NB4 (cell line): Measurements from ENCODE around the gene GTSE1.

Experiments
- DNase-seq: peaks from one replicate; pipeline ENCODE4 v3.0.0; 2010; ENCODE audit warnings: low read depth
- H3K4me3 ChIP-seq: one replicate; pipeline ENCODE4 v1.5.1; 2011; ENCODE audit warnings: mild to moderate bottlenecking, low read depth, low read length, moderate library complexity
- CTCF ChIP-seq: IDR thresholded peaks from one replicate; pipeline ENCODE4 v1.5.1; 2012; ENCODE audit warnings: low read depth, low read length
- MAX ChIP-seq: IDR thresholded peaks from 2 replicates; pipeline ENCODE4 v1.6.1; 2011; ENCODE audit warnings: low read depth, low read length
- MYC ChIP-seq: IDR thresholded peaks from 2 replicates; pipeline ENCODE4 v1.6.1; 2011; ENCODE audit warnings: low read depth, low read length
- POLR2A ChIP-seq: IDR thresholded peaks from 2 replicates; pipeline ENCODE4 v1.6.1; 2011; ENCODE audit warnings: mild to moderate bottlenecking; ENCODE audit not compliant: insufficient read length; ENCODE audit errors: extremely low read depth

Gene GTSE1

DNA sequence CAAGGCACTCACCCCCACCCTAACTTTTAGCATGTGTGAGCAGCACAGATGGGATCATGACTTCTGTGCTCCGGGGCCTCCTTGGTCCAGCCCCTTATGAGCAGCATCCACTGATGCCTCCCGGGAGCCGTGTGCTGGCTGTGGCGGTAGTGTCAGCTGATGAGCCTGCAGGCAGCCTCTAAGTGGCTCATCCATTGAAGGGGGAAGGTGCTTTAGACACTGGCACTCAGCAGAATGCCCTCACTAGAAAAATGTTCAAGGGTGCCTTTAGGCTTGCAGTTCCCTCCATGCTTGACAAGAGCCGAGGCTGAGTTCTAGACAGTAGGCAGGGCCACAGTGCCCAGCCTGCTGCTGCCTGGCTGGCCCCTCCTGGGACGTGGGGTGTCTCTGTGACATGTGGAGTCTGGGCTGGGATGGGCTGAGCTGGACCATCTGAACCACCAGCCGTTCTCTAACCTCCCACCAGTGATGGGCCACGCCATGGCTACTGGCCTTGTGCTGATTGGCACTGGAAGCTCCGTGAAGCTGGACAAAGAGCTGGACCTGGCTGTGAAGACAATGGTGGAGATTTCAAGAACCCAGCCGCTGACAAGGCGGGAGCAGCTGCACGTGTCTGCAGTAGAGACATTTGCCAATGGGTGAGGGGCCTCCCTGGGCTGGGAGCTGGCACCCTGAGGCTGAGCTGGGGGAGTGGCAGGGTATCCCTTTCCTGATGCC is 23.1 kb upstream of the GTSE1 start:
- TF ChIP-seq POLR2A = no peak
- no peak for TF ChIP-seq MYC
- TF ChIP-seq MAX = no peak
- TF ChIP-seq CTCF = no peak
- DNase-seq = no peak
- H3K4me3 ChIP-seq = no peak overlapping the region

DNA sequence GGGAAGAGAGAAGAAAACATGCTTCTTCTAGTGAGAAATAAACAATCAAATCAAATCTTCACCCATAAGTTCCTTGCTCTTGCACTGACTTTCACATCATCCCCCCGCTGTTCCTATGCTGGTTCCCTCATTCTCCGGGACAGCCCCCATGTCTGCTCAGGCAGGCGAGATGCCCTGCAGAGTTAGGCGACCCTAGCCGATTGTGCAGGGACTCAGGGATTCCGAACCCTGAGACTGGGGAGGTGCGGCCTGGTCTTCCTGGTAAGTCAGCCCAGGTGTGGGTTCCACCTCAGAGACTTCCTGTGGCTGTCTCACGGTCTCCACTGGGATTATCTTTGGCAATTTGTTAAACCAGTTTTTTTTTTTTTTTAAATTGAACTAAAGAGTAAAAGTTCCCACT is 22.3 kb upstream of the GTSE1 start:
- H3K4me3 ChIP-seq = no peak overlapping the region
- no peak for DNase-seq
- TF ChIP-seq MYC (no peak), MAX (no peak), CTCF (no peak), POLR2A (no peak)

DNA sequence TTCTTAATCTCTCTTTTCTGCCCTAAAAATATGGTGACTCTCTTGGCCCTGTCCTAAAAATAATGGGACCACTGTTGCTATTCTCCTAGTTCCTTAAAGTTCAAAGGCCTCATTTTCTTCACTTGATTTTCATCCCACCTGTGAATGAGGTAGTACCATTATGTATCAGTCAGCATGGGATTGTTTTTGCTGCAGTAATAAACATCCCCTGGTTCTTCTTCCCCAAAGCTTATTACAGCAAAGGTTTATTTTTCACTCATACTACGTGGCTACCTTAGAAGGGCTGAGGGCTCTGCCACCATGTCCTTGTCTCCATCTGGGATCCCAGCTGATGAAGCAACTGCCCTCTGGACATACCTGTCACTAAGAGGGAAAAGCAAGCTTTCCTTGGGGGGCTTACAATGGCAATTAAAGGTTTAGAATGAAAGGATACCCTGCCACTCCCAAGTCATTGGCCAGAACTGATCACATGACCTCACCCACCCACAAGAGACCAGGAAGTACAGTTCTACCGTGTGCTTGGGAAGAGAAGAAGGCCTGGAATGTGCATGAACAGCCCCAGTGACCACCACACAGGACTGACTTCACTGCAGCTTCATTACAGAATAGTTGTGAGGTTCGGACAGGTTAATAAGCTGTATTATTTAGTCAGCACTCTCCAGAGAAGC is 21.1 kb upstream of the GTSE1 start:
- DNase-seq = no peak
- no peak overlapping the region for H3K4me3 ChIP-seq
- TF ChIP-seq MAX (no peak), CTCF (no peak), MYC (no peak), POLR2A (no peak)

DNA sequence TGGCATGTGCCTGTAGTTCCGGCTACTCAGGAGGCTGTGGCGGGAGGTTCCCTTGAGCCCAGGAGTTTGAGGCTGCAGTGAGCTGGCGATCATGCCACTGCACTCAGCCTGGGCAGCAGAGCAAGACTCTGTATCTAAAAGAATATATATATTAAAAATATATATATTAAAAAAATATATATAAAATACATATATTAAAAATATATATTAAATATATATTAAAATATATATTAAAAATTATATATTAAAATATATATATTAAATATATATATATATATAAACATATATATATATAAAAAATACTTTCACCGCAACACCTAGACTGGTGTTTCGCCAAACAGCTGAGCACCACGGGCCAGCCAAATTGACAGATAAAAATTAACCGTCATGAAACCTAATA is 20.1 kb upstream of the GTSE1 start:
- H3K4me3 ChIP-seq = no peak overlapping the region
- TF ChIP-seq POLR2A (no peak), MYC (no peak), CTCF (no peak), MAX (no peak)
- no peak for DNase-seq

DNA sequence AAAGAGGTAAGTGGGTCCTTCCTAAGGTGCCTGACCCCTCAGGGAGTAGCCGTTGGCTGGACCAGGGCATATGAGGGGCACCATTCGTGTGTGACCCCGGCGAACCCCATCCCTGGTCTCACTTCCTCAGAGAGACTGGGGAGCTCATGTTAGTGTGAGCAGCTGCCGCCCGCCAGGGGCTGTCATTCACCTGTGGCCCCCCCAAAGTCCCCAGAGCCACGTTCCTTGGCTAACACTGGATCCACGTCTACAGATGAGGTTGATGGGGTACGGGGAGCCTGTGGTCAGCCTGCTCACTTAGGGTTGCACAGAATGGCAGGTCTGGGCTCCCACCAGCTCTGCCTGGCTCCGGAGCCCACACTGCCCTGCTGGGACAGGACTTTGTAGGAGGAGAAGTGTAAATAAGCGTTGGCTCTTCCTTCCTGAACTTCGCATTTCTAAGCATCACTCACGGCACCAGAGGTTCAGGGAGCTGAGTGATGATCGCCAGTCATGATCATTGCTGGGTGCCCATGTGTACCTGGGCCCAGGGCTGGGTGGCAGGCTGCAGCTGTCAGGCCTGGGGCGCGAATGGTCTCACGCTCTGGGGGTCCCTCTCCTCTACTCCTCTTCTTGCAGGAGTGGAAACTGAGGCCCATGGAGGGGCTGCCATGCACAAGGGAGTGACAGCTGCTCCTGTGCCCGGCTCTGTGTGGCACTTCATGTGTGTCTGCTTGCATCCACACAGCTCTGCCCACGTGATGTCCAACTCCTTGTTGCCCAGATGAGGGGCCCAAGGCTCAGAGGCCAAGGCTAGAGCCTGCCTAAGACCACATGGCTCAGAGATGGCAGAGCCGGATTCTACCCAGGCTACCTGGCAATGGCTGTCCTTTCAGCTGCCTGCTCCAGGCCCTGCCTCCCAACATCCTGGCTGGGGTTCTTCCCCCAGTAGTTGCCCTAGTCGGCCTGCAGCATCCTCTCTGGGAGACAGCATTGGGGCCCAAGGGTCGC is 17.7 kb upstream of the GTSE1 start:
- no peak for DNase-seq
- TF ChIP-seq MYC = no peak
- no peak for TF ChIP-seq MAX
- no peak for TF ChIP-seq POLR2A
- TF ChIP-seq CTCF = no peak
- H3K4me3 ChIP-seq = no peak overlapping the region
